SJSA1 (cell line): ENCODE results near the gene RAPGEFL1. TPM values are rescaled to one million over a fixed set of nuclear protein-coding genes. Genes with fewer than 3 reads are reported as not detected.
A peak's percentile ranks its signal among the peaks of the same experiment; 100 is the strongest.
"Not testable (repeated sequence)": the region's sequence is repeated elsewhere in the genome, so short reads cannot be mapped to it uniquely, and the experiment has no call there.

ENCODE experiments used
- DNase-seq, 2 experiments: peaks; one replicate each; pipeline ENCODE4 v3.0.0-alpha.2; 2015 to 2020; ENCODE audit warnings: low spot score in 2 of 2, low read depth in 1 of 2
- H3K27ac ChIP-seq: fragments of 250-450 bp; sonication (Bioruptor Pico); 2 replicates; pipeline ENCODE4 v1.5.1; 2020; ENCODE audit warnings: mild to moderate bottlenecking, moderate library complexity
- H3K27me3 ChIP-seq: fragments of 250-450 bp; sonication (Bioruptor Pico); replicated peaks from 2 replicates; pipeline ENCODE4 v1.5.1; 2020; ENCODE audit warnings: mild to moderate bottlenecking, moderate library complexity
- H3K36me3 ChIP-seq: fragments of 250-450 bp; sonication (Bioruptor Pico); 2 replicates; pipeline ENCODE4 v1.5.1; 2020; ENCODE audit warnings: mild to moderate bottlenecking
- H3K4me1 ChIP-seq: fragments of 250-450 bp; sonication (Bioruptor Pico); replicated peaks from 2 replicates; pipeline ENCODE4 v1.6.1; 2021; ENCODE audit warnings: mild to moderate bottlenecking
- H3K4me3 ChIP-seq: fragments of 250-450 bp; sonication (Bioruptor Pico); 2 replicates; pipeline ENCODE4 v1.5.1; 2020; ENCODE audit warnings: mild to moderate bottlenecking
- H3K9me3 ChIP-seq: fragments of 250-450 bp; sonication (Bioruptor Pico); replicated peaks from 2 replicates; pipeline ENCODE4 v1.5.1; 2020; ENCODE audit warnings: mild to moderate bottlenecking
- total RNA-seq: library from RNA; depleted of rRNA; stranded (reverse); fragments of >200 nt; shearing (Covaris generic); gene quantifications from 2 replicates; pipeline ENCODE4 v1.2.3, GENCODE V29; 2014; rRNA removed

RAPGEFL1 gene, protein sequence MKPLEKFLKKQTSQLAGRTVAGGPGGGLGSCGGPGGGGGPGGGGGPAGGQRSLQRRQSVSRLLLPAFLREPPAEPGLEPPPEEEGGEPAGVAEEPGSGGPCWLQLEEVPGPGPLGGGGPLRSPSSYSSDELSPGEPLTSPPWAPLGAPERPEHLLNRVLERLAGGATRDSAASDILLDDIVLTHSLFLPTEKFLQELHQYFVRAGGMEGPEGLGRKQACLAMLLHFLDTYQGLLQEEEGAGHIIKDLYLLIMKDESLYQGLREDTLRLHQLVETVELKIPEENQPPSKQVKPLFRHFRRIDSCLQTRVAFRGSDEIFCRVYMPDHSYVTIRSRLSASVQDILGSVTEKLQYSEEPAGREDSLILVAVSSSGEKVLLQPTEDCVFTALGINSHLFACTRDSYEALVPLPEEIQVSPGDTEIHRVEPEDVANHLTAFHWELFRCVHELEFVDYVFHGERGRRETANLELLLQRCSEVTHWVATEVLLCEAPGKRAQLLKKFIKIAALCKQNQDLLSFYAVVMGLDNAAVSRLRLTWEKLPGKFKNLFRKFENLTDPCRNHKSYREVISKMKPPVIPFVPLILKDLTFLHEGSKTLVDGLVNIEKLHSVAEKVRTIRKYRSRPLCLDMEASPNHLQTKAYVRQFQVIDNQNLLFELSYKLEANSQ
- total RNA-seq = 0.28 and 1.1 TPM in 2 replicates

DNA sequence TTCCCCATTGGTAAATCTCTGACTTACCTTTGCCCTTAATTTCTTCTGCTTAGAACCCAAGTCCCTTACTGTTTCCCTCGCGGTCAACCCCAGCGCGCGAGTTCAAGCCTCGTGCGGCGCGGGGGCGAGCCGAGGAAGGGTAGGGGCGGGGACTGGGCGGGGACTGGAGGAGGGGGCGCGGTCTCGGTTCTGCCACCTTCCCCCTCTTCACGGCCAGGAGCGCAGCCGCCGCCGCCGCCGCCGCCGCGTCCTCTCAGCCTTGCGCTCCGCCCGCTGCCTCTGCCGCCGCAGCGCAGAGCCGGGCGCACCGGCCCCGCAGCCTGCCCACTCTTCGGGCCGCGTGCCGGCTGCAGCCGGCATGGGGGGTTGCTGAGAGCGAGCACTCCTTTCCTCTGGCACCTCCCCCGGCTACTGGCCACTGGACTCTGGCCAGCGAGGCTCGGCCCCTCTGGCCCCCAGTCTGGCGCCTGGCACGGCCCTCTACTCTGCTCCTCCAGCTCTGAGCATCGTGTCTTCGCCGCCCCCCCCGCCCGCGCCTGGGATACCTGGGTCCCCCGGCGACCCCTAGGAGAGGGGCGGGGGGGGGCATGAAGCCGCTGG, at the start of gene RAPGEFL1:
RAPGEFL1 (plus strand) TSS at position 196 of the 600 bp plus-strand sequence; CDS start at position 588, 392 bp downstream.
- no peak for DNase-seq
- no peak within 1 kb of the TSS for H3K27ac ChIP-seq
- H3K9me3 ChIP-seq = no peaks in the 10 kb centered on the region
- no peaks in the 10 kb centered on the region for H3K4me1 ChIP-seq
- H3K4me3 ChIP-seq = no peak within 1 kb of the TSS
- no peaks in the 10 kb centered on the region for H3K27me3 ChIP-seq
- peaks cover 41% of the 10 kb centered on the region for H3K36me3 ChIP-seq

DNA sequence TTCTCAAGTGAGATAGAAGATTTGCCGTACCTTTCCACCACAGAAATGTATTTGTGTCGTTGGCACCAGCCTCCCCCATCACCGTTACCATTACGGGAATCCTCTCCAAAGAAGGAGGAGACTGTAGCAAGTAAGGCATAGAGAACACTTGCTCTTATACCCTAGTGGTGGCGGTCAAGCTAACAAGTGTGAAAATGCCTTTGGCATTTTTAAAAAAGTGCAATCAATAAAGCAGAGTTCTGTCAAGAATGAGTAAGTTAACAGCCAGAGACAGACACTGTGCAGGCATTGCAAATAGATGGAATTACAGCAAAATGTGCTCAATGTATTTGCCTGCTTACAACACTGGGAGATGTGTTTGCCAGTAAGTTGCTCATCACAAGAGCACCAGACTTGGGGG, 47.8 kb upstream of the RAPGEFL1 start:
- peaks cover 94% of the 10 kb centered on the region for H3K36me3 ChIP-seq
- DNase-seq = no peak
- no peaks in the 10 kb centered on the region for H3K9me3 ChIP-seq
- no peak overlapping the region for H3K27ac ChIP-seq
- no peak overlapping the region for H3K4me3 ChIP-seq
- peaks cover 14% of the 10 kb centered on the region for H3K4me1 ChIP-seq
- H3K27me3 ChIP-seq = no peaks in the 10 kb centered on the region

DNA sequence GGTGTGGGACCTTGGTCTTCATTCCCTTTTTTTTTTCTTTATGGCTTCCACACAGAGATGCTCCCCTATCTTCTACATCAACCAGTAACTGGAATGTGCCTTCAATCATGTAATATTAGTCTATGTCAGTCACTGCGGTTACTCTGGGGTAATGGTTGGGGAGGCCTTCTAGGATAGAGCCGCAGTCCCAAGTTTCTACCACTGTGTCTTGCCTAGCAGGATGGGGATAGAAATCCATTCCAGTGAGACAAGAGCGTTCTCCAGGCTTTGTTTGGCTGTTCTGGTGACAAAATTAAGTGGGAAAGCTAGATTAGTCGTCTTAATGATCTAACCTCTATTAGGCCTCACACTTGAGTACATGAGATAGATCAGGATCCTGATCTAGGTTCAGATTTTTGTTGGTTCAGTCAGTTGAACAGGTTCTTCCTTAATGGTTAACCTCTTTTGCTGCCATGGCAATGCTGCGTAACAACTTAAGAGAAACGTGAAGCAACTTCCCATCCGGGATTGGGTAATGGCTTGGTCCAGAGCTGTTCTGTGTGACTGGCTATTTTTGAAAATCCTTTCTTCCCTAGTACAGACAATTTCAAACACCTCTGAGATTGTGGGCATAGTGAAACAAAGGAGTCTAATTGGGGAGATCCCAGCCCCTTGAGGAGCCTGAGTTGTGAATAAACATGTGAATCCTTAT, 46.8 kb upstream of the RAPGEFL1 start:
- Histone ChIP-seq H3K36me3 (peaks cover 98% of the 10 kb centered on the region), H3K27ac (no peak overlapping the region)
- no peak for DNase-seq

DNA sequence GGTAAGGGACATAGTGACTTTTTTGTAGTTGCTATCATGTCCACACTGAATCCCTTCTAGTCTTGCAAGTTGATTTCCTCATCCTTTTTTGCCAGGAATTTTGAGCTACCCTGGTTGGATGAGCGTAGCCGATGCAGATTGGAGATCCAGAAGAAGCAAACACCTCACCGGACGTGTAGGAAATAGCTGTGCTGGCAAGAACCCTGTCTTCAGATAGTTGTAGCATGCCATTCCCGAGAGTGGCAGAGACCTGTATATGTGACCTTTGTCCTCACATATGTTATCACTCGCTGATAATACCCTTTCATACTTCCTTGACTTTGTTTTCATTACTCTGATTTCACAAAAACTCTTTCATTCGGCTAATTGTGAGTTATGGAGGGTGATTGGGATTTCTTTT, 43.1 kb upstream of the RAPGEFL1 start:
- H3K4me1 ChIP-seq = peaks cover 17% of the 10 kb centered on the region
- no peak for DNase-seq
- H3K9me3 ChIP-seq = no peaks in the 10 kb centered on the region
- H3K36me3 ChIP-seq = peaks cover 92% of the 10 kb centered on the region
- no peaks in the 10 kb centered on the region for H3K27me3 ChIP-seq
- H3K4me3 ChIP-seq = no peak overlapping the region
- H3K27ac ChIP-seq = no peak overlapping the region

More for the DNA sequence above, 46.8 kb upstream of the RAPGEFL1 start:
- H3K4me1 ChIP-seq = peaks cover 14% of the 10 kb centered on the region
- H3K27me3 ChIP-seq = no peaks in the 10 kb centered on the region
- no peaks in the 10 kb centered on the region for H3K9me3 ChIP-seq
- no peak overlapping the region for H3K4me3 ChIP-seq

DNA sequence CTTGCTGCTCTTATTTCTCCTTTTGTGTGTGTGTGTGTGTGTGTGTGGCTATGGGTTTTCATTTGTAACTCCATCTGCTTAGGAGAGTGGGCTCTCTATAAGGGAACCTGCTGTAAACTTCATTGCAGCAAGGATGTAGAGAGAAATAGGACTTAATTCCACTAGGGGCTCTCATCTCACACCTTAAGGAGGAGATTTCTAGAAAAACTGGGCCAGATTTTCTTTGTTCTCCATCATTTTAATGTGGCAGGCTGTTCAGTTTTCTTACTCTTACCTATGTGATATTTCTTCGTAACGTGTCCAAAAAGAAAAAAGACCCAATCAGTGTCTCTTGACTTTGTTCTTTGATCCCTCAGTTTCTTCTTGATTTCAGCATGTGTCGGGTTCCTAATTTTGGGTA, 41.5 kb upstream of the RAPGEFL1 start:
- peaks cover 24% of the 10 kb centered on the region for H3K4me1 ChIP-seq
- no peaks in the 10 kb centered on the region for H3K27me3 ChIP-seq
- no peak overlapping the region for H3K4me3 ChIP-seq
- H3K36me3 ChIP-seq = peaks cover 83% of the 10 kb centered on the region
- no peaks in the 10 kb centered on the region for H3K9me3 ChIP-seq
- H3K27ac ChIP-seq = no peak overlapping the region
- no peak for DNase-seq

DNA sequence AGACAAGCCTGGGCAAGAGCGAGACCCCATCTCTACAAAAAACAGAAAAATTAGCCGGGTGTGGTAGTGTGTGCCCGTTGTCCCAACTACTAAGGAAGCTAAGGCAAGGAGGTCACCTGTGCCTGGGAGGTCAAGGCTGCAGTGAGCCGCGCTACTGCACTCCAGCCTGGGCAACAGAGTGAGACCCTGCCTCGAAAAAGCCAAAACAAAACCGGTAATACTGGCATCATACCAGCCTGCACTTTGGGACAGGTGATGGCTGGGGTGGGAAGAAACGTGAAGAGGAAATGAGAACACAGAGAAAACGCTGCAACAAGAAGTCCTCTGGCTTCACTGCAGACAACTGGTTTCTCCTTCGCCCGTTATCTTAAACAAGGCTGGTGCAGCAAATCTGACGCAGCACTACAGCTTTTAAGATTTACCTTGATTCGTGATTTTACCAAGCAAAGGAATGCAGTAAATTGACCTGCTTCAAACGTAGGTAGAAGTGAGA, 37.7 kb upstream of the RAPGEFL1 start:
- peaks cover 68% of the 10 kb centered on the region for H3K36me3 ChIP-seq
- no peak for DNase-seq

DNA sequence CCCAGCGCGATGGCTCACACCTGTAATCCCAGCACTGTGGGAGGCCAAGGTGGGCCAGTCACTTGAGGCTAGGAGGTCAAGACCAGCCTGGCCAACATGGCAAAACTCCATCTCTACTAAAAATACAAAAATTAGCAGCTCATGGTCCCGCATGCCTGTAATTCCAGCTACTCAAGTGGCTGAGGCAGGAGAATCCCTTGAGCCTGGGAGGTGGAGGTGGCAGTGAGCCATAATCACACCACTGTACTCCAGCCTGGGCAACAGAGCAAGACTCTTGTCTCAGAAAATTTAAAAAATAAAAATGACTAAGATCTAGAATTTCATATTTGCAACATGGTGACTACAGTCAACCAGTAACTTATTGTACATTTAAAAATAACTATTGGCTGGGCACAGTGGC, 34.1 kb upstream of the RAPGEFL1 start:
- H3K27me3 ChIP-seq, H3K9me3 ChIP-seq, DNase-seq, H3K27ac ChIP-seq, H3K4me3 ChIP-seq: not testable (repeated sequence)
- H3K4me1 ChIP-seq = peaks cover 18% of the 10 kb centered on the region
- H3K36me3 ChIP-seq = peaks cover 63% of the 10 kb centered on the region

More for the DNA sequence above, 37.7 kb upstream of the RAPGEFL1 start:
- H3K9me3 ChIP-seq = no peaks in the 10 kb centered on the region
- H3K4me1 ChIP-seq = peaks cover 18% of the 10 kb centered on the region
- no peaks in the 10 kb centered on the region for H3K27me3 ChIP-seq
- peak overlapping the region; percentile 84 for H3K4me3 ChIP-seq
- H3K27ac ChIP-seq = peak overlapping the region; percentile 68

DNA sequence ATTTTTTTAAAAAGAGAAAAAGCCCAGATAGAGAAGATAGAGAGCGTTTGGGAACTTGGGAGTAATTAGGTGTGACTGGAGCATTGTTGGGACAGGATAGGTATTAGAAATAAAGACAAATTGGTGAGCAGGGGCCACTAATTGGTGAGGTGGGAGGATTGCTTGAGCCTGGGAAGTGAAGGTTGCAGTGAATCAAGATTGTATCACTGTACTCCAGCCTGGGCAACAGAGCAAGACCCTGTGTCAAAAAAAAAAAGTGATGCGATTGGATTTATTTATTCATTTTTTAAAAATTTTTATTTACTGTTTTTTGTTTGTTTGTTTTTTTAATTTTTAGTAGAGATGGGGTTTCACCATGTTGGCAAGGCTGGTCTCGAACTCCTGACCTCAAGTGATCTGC, 31.8 kb upstream of the RAPGEFL1 start:
- Histone ChIP-seq H3K4me1 (peaks cover 8% of the 10 kb centered on the region), H3K27ac (no peak overlapping the region), H3K9me3 (no peaks in the 10 kb centered on the region), H3K4me3 (no peak overlapping the region), H3K36me3 (peaks cover 74% of the 10 kb centered on the region), H3K27me3 (no peaks in the 10 kb centered on the region)
- DNase-seq = no peak

DNA sequence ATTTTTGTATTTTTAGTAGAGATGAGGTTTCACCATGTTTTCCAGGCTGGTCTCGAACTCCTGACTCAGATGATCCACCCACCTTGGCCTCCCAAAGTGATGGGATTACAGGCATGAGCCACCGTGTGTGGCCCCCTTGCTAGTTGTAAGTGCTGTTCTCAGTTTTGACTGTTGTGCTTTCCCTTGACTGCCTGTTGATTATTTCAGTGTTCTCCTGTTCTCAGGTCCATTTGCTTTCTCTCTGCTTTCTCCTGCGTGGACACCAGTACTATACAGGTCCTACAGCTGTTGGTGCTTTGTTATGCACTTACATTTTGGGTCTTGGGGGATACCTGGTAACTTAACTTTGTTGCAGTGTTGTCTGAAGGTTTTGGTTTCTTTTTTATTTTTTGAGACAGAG, 28.7 kb upstream of the RAPGEFL1 start:
- Histone ChIP-seq H3K4me1 (no peaks in the 10 kb centered on the region), H3K36me3 (peaks cover 75% of the 10 kb centered on the region), H3K27ac (no peak overlapping the region), H3K4me3 (no peak overlapping the region), H3K27me3 (no peaks in the 10 kb centered on the region), H3K9me3 (no peaks in the 10 kb centered on the region)
- no peak for DNase-seq

DNA sequence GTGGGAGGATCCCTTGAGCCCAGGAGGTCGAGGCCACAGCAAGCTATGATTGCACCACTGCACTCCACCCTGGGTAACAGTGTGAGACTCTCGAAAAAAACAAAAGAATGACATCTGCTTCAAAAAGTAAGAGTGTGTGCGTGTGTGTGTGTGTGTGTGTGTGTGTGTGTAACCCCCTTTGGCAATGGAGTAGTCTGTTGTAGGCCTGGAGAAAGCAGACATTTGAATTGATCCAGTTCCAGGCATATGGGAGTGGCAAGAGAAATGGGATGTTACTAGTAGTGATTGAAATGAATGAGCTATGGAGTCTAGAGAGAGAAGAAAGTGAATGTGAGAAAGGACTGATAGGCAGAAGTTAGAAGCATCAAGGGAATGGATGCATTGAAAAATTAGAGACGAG, 27.0 kb upstream of the RAPGEFL1 start:
- DNase-seq = no peak
- H3K4me3 ChIP-seq = no peak overlapping the region
- H3K27me3 ChIP-seq = no peaks in the 10 kb centered on the region
- no peaks in the 10 kb centered on the region for H3K4me1 ChIP-seq
- no peaks in the 10 kb centered on the region for H3K9me3 ChIP-seq
- peaks cover 86% of the 10 kb centered on the region for H3K36me3 ChIP-seq
- no peak overlapping the region for H3K27ac ChIP-seq

DNA sequence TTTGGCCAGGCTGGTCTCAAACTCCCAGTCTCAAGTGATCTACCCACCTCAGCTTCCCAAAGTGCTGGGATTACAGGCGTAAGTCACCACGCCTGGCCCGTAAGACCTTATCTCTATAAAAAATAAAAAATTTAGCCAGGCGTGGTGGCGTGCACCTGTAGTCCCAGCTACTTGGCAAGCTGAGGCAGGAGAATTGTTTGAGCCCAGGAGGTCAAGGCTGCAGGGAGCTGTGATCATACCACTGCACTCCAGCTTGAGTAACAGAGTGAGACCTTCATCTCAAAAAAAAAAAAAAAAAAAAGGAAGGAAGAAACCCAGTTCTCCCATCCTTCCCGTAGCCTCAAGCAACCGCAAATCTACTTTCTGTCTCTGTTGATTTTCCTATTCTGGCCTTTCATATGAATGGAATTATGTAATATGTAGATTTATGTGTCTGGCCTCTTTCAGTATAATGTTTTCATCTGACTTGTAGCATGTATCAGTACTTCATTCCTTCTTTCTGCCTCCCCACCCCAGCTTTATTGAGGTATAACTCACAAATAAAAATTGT, 25.8 kb upstream of the RAPGEFL1 start:
- H3K36me3 ChIP-seq = peaks cover 89% of the 10 kb centered on the region
- no peak overlapping the region for H3K27ac ChIP-seq
- H3K9me3 ChIP-seq = no peaks in the 10 kb centered on the region
- no peaks in the 10 kb centered on the region for H3K27me3 ChIP-seq
- H3K4me1 ChIP-seq = no peaks in the 10 kb centered on the region
- no peak for DNase-seq
- H3K4me3 ChIP-seq = no peak overlapping the region

DNA sequence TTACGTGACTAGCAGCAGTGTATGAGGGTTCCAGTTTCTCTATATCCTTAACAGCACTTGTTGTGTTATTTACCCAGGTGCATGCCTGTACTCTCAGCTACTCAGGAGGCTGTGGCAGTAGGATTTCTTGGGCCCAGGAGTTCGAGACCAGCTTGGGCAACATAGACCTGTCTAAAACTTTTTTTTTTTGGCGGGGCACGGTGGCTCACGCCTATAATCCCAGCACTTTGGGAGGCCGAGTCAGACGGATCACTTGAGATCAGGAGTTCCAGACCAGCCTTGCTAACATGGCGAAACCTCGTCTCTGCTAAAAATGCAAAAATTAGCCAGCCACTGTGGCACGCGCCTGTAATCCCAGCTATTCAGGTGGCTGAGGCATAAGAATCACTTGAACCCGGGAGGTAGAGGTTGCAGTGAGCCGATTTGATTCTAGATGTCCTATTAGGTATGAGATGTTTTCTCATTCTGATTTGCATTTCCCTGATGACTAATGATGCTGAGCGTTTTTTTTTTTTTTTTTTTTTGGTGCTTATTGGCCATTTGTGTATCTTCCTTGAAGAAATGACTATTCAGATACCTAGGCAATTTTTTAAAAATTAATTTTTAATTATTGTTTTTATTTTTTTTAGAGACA, 23.6 kb upstream of the RAPGEFL1 start:
- Histone ChIP-seq H3K27ac (no peak overlapping the region), H3K27me3 (no peaks in the 10 kb centered on the region), H3K4me3 (no peak overlapping the region), H3K4me1 (no peaks in the 10 kb centered on the region), H3K9me3 (no peaks in the 10 kb centered on the region), H3K36me3 (peaks cover 74% of the 10 kb centered on the region)
- no peak for DNase-seq

DNA sequence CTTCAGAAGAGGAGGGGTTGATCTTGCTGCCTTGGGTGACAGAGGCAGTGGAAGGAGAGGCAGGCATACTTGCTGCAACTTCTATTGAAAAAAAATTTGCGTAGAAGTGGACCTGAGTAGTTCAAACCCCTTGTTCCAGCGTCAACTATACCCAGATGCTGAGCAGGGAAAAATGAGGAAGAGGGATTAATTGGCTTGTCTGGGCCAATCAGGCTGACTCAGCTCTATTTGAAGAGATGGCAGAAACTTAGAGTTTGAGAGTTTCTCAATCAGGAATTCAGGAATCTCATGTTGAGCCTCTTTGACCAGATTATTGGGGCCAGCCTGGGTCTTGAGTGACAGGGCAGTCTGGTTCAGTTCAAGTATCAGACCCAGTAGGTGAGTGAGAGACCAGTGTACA, 19.3 kb upstream of the RAPGEFL1 start:
- Histone ChIP-seq H3K27me3 (no peaks in the 10 kb centered on the region), H3K4me3 (no peak overlapping the region), H3K9me3 (no peaks in the 10 kb centered on the region), H3K36me3 (peaks cover 63% of the 10 kb centered on the region), H3K27ac (no peak overlapping the region), H3K4me1 (no peaks in the 10 kb centered on the region)
- no peak for DNase-seq
